Smooth muscle cell (in vitro differentiated cells): ENCODE data around the gene TBC1D22A. TPM values are rescaled to one million over a fixed set of nuclear protein-coding genes. Genes with fewer than 3 reads are reported as not detected.

Experiments used
- DNase-seq: peaks from one replicate; lab custom pipeline; 2025; ENCODE audit not compliant: unreplicated experiment; lab: John Stamatoyannopoulos, UW
- H2AFZ ChIP-seq: fragments of 200-600 bp; sonication (generic); 2 replicates; pipeline ENCODE4 v1.6.0; 2016; ENCODE audit warnings: antibody characterized with exemption, low read depth, mild to moderate bottlenecking
- H3F3A ChIP-seq: fragments of 200-600 bp; sonication (generic); 2 replicates; pipeline ENCODE4 v1.6.0; 2017; ENCODE audit warnings: antibody characterized with exemption, low read depth
- H3K27ac ChIP-seq: fragments of 200-600 bp; sonication (generic); 2 replicates; pipeline ENCODE4 v1.5.1; 2016; ENCODE audit warnings: low read depth, mild to moderate bottlenecking
- H3K27me3 ChIP-seq: fragments of 200-600 bp; sonication (generic); 2 replicates; pipeline ENCODE4 v1.6.1; 2016; ENCODE audit warnings: low read depth, mild to moderate bottlenecking
- H3K36me3 ChIP-seq: fragments of 200-600 bp; sonication (generic); 2 replicates; pipeline ENCODE4 v1.5.1; 2016; ENCODE audit warnings: low read depth
- H3K4me1 ChIP-seq: fragments of 200-600 bp; sonication (generic); 2 replicates; pipeline ENCODE4 v1.5.1; 2016; ENCODE audit warnings: low read depth
- H3K4me2 ChIP-seq: fragments of 200-600 bp; sonication (generic); 2 replicates; pipeline ENCODE4 v1.6.0; 2016; ENCODE audit warnings: mild to moderate bottlenecking
- H3K4me3 ChIP-seq: fragments of 200-600 bp; sonication (generic); 2 replicates; pipeline ENCODE4 v1.5.1; 2016; ENCODE audit warnings: mild to moderate bottlenecking
- H3K79me2 ChIP-seq: fragments of 200-600 bp; sonication (generic); 2 replicates; pipeline ENCODE4 v1.6.0; 2016; ENCODE audit warnings: low read depth, mild to moderate bottlenecking
- H3K9ac ChIP-seq: fragments of 200-600 bp; sonication (generic); 2 replicates; pipeline ENCODE4 v1.6.0; 2016; ENCODE audit warnings: low read depth
- H3K9me3 ChIP-seq: fragments of 200-600 bp; sonication (generic); replicated peaks from 2 replicates; pipeline ENCODE4 v1.5.1; 2016; ENCODE audit warnings: low read depth
- H4K20me1 ChIP-seq: fragments of 200-600 bp; sonication (generic); 2 replicates; pipeline ENCODE4 v1.6.0; 2016; ENCODE audit warnings: low read depth
- WGBS: methylation state at CpG from one replicate; pipeline ENCODE4 v1.1.7; 2016; ENCODE audit warnings: low lambda C conversion rate; 5-methylcytosine and 5-hydroxymethylcytosine counted together
- polyA plus RNA-seq: library from polyadenylated mRNA; unstranded; fragments of >200 nt; fragmentation: Nextera tagmentation; extraction: Ambion mirVana; gene quantifications from 2 replicates; pipeline ENCODE4 v1.2.1, GENCODE V29; 2016
- total RNA-seq: library from RNA; depleted of rRNA; stranded (reverse); fragments of >200 nt; gene quantifications from 2 replicates; pipeline ENCODE4 v1.2.3, GENCODE V29; 2014
- TF ChIP-seq, protein P1 (sequence below): fragments of 200-600 bp; sonication (generic); IDR thresholded peaks from 2 replicates; pipeline ENCODE4 v1.5.1; 2017; ENCODE audit warnings: borderline replicate concordance, mild to moderate bottlenecking, antibody characterized with exemption; ENCODE audit not compliant: insufficient read depth, poor library complexity, severe bottlenecking

The TBC1D22A gene
- total and polyA plus RNA-seq, 2 experiments from 2014 or later, result 12.5 to 14.4 TPM

GRCh38 chr22:46951350-46951749 is 188.9 kb downstream of the TBC1D22A start:
- WGBS, result 97% methylated on average over 12 of the region's 12 CpGs
- H3K27ac ChIP-seq, result no peak overlapping the region
- TF ChIP-seq, protein P1, sequence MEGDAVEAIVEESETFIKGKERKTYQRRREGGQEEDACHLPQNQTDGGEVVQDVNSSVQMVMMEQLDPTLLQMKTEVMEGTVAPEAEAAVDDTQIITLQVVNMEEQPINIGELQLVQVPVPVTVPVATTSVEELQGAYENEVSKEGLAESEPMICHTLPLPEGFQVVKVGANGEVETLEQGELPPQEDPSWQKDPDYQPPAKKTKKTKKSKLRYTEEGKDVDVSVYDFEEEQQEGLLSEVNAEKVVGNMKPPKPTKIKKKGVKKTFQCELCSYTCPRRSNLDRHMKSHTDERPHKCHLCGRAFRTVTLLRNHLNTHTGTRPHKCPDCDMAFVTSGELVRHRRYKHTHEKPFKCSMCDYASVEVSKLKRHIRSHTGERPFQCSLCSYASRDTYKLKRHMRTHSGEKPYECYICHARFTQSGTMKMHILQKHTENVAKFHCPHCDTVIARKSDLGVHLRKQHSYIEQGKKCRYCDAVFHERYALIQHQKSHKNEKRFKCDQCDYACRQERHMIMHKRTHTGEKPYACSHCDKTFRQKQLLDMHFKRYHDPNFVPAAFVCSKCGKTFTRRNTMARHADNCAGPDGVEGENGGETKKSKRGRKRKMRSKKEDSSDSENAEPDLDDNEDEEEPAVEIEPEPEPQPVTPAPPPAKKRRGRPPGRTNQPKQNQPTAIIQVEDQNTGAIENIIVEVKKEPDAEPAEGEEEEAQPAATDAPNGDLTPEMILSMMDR, result no peak
- H3K4me1 ChIP-seq, result no peaks in the 10 kb centered on the region
- no peak overlapping the region for H2AFZ ChIP-seq
- no peaks in the 10 kb centered on the region for H3K79me2 ChIP-seq
- H3F3A ChIP-seq, result no peaks in the 10 kb centered on the region
- H3K9ac ChIP-seq, result no peak overlapping the region
- H3K4me3 ChIP-seq, result no peak overlapping the region
- peaks cover 25% of the 10 kb centered on the region for H4K20me1 ChIP-seq
- H3K27me3 ChIP-seq, result no peaks in the 10 kb centered on the region
- H3K9me3 ChIP-seq, result no peaks in the 10 kb centered on the region
- no peaks in the 10 kb centered on the region for H3K36me3 ChIP-seq
- H3K4me2 ChIP-seq, result no peak overlapping the region
- no peak for DNase-seq

- no peak overlapping the region for H2AFZ ChIP-seq
- peaks cover 20% of the 10 kb centered on the region for H4K20me1 ChIP-seq
- H3K9me3 ChIP-seq, result no peaks in the 10 kb centered on the region
- DNase-seq, result no peak
- no peak overlapping the region for H3K4me3 ChIP-seq
- H3K9ac ChIP-seq, result no peak overlapping the region
- 93% methylated on average over 7 of the region's 7 CpGs for WGBS
- no peaks in the 10 kb centered on the region for H3K79me2 ChIP-seq
- no peak overlapping the region for H3K4me2 ChIP-seq
- H3K27me3 ChIP-seq, result no peaks in the 10 kb centered on the region
- H3K36me3 ChIP-seq, result no peaks in the 10 kb centered on the region
- H3K27ac ChIP-seq, result no peak overlapping the region
- H3F3A ChIP-seq, result no peaks in the 10 kb centered on the region
- no peaks in the 10 kb centered on the region for H3K4me1 ChIP-seq
- TF ChIP-seq, protein P1, result no peak
These were observed 189.5 kb downstream of the TBC1D22A start for GRCh38 chr22:46951973-46952372.

DNA sequence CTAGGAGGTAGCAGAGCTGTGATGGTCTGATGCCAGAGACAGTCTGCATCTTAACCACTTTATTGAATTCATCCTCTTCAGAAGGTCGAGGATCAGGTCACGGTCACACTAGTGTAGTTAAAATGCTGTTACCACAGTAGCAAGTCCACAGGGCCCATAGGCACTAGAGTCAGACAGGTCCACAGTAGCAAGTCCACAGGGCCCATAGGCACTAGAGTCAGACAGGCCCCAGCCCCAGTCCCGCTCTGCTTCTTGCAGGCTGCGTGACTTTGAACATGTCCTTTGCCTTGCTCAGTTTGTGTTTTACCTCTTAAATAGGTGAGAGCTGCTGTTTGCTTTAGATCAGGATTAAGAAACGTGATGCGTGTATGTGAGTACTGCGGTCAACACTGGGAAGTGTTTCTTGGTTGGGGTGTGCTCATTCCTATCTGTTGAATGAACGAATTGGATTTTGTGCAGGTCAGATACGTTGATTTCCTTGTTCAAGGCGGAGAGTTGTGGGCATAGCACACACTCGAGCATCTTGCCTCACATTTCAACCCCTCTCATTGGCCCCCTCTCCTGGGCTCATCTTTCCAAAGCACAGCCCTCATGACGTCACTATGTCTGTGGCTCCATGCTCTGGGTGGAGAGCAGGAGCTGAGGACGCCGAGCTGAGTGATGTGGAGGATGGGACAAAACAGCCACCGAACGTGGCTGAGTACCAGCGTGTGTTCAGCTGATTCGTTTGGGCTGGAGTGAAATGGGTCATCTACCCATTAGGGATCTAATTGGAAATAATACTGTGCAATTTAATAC is 191.7 kb downstream of the TBC1D22A start:
- H3K27me3 ChIP-seq, result no peaks in the 10 kb centered on the region
- no peak overlapping the region for H3K27ac ChIP-seq
- no peak overlapping the region for H3K9ac ChIP-seq
- no peaks in the 10 kb centered on the region for H3K9me3 ChIP-seq
- H3K36me3 ChIP-seq, result no peaks in the 10 kb centered on the region
- H4K20me1 ChIP-seq, result peaks cover 13% of the 10 kb centered on the region
- no peak overlapping the region for H2AFZ ChIP-seq
- H3K4me2 ChIP-seq, result no peak overlapping the region
- 89% methylated on average over 18 of the region's 18 CpGs for WGBS
- TF ChIP-seq, protein P1, result no peak
- no peaks in the 10 kb centered on the region for H3F3A ChIP-seq
- H3K79me2 ChIP-seq, result no peaks in the 10 kb centered on the region
- no peak overlapping the region for H3K4me3 ChIP-seq
- H3K4me1 ChIP-seq, result no peaks in the 10 kb centered on the region
- no peak for DNase-seq

- Histone ChIP-seq H3K79me2 (no peaks in the 10 kb centered on the region), H3K4me3 (no peak overlapping the region), H3K9ac (no peak overlapping the region), H3K4me1 (no peaks in the 10 kb centered on the region), H3K4me2 (no peak overlapping the region), H3K27me3 (no peaks in the 10 kb centered on the region), H4K20me1 (peaks cover 13% of the 10 kb centered on the region), H3F3A (no peaks in the 10 kb centered on the region), H3K36me3 (no peaks in the 10 kb centered on the region), H2AFZ (no peak overlapping the region), H3K27ac (no peak overlapping the region), H3K9me3 (no peaks in the 10 kb centered on the region)
- DNase-seq, result no peak
- WGBS, result 97% methylated on average over 7 of the region's 7 CpGs
- TF ChIP-seq, protein P1, result no peak
These were observed 192.3 kb downstream of the TBC1D22A start for GRCh38 chr22:46954781-46955180.
